MM.1S (cell line): ENCODE measurements around the gene DTL.

Source experiments
- DNase-seq: peaks from one replicate; pipeline ENCODE4 v3.0.0-alpha.2; 2015
- H2AFZ ChIP-seq: fragments of 300-600 bp; sonication (generic); 2 replicates; pipeline ENCODE4 v1.6.0; 2016; ENCODE audit warnings: antibody characterized with exemption, low read length
- H3F3A ChIP-seq: fragments of 300-600 bp; sonication (generic); 2 replicates; pipeline ENCODE4 v1.6.1; 2016; ENCODE audit warnings: mild to moderate bottlenecking, antibody characterized with exemption, low read length, moderate library complexity, mixed read lengths; ENCODE audit not compliant: insufficient read depth
- H3K27ac ChIP-seq: fragments of 300-600 bp; sonication (generic); 2 replicates; pipeline ENCODE4 v1.5.1; 2016; ENCODE audit warnings: mild to moderate bottlenecking, low read length
- H3K27me3 ChIP-seq: fragments of 300-600 bp; sonication (generic); replicated peaks from 2 replicates; pipeline ENCODE4 v1.6.0; 2016; ENCODE audit warnings: low read length; ENCODE audit not compliant: insufficient read depth
- H3K36me3 ChIP-seq: fragments of 300-600 bp; sonication (generic); replicated peaks from 2 replicates; pipeline ENCODE4 v1.6.1; 2016; ENCODE audit warnings: mild to moderate bottlenecking, low read length, mixed read lengths; ENCODE audit not compliant: insufficient read depth
- H3K4me1 ChIP-seq: fragments of 300-600 bp; sonication (generic); 2 replicates; pipeline ENCODE4 v1.6.1; 2016; ENCODE audit warnings: low read length, mixed read lengths
- H3K4me2 ChIP-seq: fragments of 300-600 bp; sonication (generic); 2 replicates; pipeline ENCODE4 v1.6.0; 2016; ENCODE audit warnings: low read depth, low read length
- H3K4me3 ChIP-seq: fragments of 300-600 bp; sonication (generic); 2 replicates; pipeline ENCODE4 v1.5.1; 2016; ENCODE audit warnings: low read length, mixed read lengths
- H3K79me2 ChIP-seq: fragments of 300-600 bp; sonication (generic); 2 replicates; pipeline ENCODE4 v1.6.1; 2016; ENCODE audit warnings: mixed run types, low read length, mixed read lengths
- H3K9ac ChIP-seq: fragments of 300-600 bp; sonication (generic); 2 replicates; pipeline ENCODE4 v1.6.1; 2016; ENCODE audit warnings: low read length, mixed read lengths
- H3K9me2 ChIP-seq: fragments of 300-600 bp; sonication (generic); replicated peaks from 2 replicates; pipeline ENCODE4 v1.6.1; 2016; ENCODE audit warnings: mild to moderate bottlenecking, low read length, mixed read lengths; ENCODE audit not compliant: insufficient read depth
- H3K9me3 ChIP-seq: fragments of 300-600 bp; sonication (generic); replicated peaks from 2 replicates; pipeline ENCODE4 v1.6.1; 2016; ENCODE audit warnings: mild to moderate bottlenecking, low read length, mixed read lengths; ENCODE audit not compliant: insufficient read depth
- H4K20me1 ChIP-seq: fragments of 300-600 bp; sonication (generic); 2 replicates; pipeline ENCODE4 v1.6.1; 2016; ENCODE audit warnings: mild to moderate bottlenecking, low read length, moderate library complexity, mixed read lengths; ENCODE audit not compliant: insufficient read depth
- EZH2 ChIP-seq: fragments of 300-600 bp; sonication (generic); optimal IDR thresholded peaks from 2 replicates; pipeline ENCODE3; 2017; ENCODE audit warnings: low read depth, mild to moderate bottlenecking, antibody characterized with exemption, low read length, mixed read lengths
- EZH2phosphoT487 ChIP-seq: fragments of 300-600 bp; sonication (generic); IDR thresholded peaks from 2 replicates; pipeline ENCODE4 v1.6.1; 2018; ENCODE audit warnings: antibody characterized with exemption, low read length
- TF ChIP-seq, protein P1 (sequence below): fragments of 300-600 bp; sonication (generic); IDR thresholded peaks from 2 replicates; pipeline ENCODE4 v1.5.1; 2016; ENCODE audit warnings: antibody characterized with exemption, low read length, mixed read lengths

DTL gene

DNA sequence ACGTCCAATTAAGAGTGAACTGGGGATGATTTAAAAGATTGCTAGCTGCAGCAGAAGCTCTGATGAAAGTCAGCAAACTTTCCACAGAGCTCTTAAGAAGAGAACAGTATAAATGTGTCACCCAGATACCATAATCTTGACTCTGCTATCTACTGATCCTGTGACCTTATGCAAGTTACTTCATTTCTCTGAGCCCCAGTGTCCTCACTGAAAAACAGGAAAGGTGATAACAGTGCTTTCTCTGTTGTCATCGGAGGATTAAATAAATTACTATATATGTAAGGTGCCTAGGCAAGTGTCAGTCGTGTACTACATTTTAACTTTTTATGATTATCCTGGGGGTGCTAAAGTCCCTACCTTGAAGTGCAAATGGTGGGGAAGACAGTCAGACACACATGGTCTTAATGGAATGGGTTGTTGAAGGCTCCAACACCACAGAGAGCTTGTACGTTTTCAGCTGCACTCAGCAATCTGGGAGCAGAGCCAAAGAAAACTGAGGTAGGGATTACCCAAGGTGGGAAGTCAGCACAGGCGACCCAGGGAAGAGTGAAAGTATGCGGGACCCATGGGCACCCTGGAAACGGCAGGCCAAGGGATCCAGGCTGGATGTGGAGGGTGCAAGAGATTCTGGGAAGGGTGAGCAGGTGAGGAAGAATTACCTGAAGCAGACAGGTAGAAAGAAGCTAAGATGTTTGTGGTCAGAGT is 82.8 kb downstream of the DTL start:
- Histone ChIP-seq H3K4me2 (no peak overlapping the region), H3K9ac (no peak overlapping the region), H3K9me2 (no peaks in the 10 kb centered on the region), H3K9me3 (no peaks in the 10 kb centered on the region), H3F3A (no peaks in the 10 kb centered on the region), H4K20me1 (no peaks in the 10 kb centered on the region), H3K4me3 (no peak overlapping the region), H2AFZ (no peak overlapping the region), H3K4me1 (peaks cover 15% of the 10 kb centered on the region), H3K36me3 (no peaks in the 10 kb centered on the region), H3K79me2 (no peaks in the 10 kb centered on the region), H3K27me3 (no peaks in the 10 kb centered on the region), H3K27ac (peak overlapping the region; percentile 32; the same call in 1 of the 2 replicates)
- TF ChIP-seq EZH2phosphoT487 (no peak), EZH2 (no peak)
- TF ChIP-seq, protein P1, sequence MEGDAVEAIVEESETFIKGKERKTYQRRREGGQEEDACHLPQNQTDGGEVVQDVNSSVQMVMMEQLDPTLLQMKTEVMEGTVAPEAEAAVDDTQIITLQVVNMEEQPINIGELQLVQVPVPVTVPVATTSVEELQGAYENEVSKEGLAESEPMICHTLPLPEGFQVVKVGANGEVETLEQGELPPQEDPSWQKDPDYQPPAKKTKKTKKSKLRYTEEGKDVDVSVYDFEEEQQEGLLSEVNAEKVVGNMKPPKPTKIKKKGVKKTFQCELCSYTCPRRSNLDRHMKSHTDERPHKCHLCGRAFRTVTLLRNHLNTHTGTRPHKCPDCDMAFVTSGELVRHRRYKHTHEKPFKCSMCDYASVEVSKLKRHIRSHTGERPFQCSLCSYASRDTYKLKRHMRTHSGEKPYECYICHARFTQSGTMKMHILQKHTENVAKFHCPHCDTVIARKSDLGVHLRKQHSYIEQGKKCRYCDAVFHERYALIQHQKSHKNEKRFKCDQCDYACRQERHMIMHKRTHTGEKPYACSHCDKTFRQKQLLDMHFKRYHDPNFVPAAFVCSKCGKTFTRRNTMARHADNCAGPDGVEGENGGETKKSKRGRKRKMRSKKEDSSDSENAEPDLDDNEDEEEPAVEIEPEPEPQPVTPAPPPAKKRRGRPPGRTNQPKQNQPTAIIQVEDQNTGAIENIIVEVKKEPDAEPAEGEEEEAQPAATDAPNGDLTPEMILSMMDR: no peak
- no peak for DNase-seq

DNA sequence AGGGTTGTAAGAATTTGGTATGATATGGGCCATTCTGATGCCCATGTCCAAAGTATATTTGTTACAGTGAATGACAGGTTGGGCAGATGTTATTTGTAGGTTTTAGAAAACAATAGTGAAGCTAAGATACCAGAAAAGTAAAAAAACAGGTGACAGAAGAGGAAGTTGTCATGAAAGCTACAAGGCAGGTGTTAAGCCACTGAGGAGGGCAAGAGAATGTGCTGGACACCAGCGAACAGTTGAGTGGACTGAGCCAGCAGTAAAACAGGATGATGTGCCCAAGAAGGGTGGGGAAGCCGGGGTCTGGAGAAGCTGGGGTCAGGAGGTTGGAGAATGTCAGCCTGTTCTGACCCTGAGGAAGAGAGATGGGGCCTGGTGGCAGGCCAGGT is 83.3 kb downstream of the DTL start:
- no peak overlapping the region for H2AFZ ChIP-seq

DNA sequence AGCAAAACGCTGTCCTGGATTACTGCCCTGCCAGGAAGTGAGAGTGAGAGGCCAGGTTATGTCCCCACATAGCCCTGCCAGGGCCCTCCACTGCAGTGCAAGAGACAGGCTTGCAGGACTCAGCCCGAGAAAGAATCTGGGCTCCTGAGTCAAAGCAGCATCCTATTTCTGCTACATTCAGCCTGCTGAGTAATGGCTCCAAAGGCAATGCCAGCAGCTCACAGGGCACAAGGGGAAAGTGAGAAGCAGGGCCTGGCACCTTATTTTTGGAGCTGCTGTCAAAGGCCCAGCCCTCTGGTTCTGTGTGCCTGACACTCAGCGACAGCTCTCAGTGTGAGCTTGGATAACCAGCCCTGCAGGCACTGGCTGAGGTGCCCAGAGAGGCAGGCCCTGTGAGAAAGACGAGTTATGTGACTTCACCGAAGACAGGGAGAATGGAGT is 83.9 kb downstream of the DTL start:
- no peak overlapping the region for H2AFZ ChIP-seq
- no peaks in the 10 kb centered on the region for H4K20me1 ChIP-seq
- no peaks in the 10 kb centered on the region for H3K9me3 ChIP-seq
- H3K79me2 ChIP-seq: no peaks in the 10 kb centered on the region
- no peak overlapping the region for H3K9ac ChIP-seq
- peak overlapping the region; percentile 32; the same call in 1 of the 2 replicates for H3K27ac ChIP-seq
- H3K4me2 ChIP-seq: no peak overlapping the region
- TF ChIP-seq EZH2 (no peak), EZH2phosphoT487 (no peak)
- TF ChIP-seq, protein P1: no peak
- DNase-seq: no peak
- H3F3A ChIP-seq: no peaks in the 10 kb centered on the region
- no peaks in the 10 kb centered on the region for H3K36me3 ChIP-seq
- no peaks in the 10 kb centered on the region for H3K9me2 ChIP-seq
- H3K4me3 ChIP-seq: no peak overlapping the region
- no peaks in the 10 kb centered on the region for H3K27me3 ChIP-seq
- peaks cover 15% of the 10 kb centered on the region for H3K4me1 ChIP-seq

More for the DNA sequence above, 83.3 kb downstream of the DTL start:
- H4K20me1 ChIP-seq: no peaks in the 10 kb centered on the region
- peak overlapping the region; percentile 32; the same call in 1 of the 2 replicates for H3K27ac ChIP-seq
- H3K79me2 ChIP-seq: no peaks in the 10 kb centered on the region
- H3K27me3 ChIP-seq: no peaks in the 10 kb centered on the region
- H3K4me2 ChIP-seq: no peak overlapping the region
- no peak overlapping the region for H3K4me3 ChIP-seq
- H3K9ac ChIP-seq: no peak overlapping the region
- no peaks in the 10 kb centered on the region for H3K9me2 ChIP-seq
- no peaks in the 10 kb centered on the region for H3K36me3 ChIP-seq
- no peak for DNase-seq
- peaks cover 15% of the 10 kb centered on the region for H3K4me1 ChIP-seq
- no peaks in the 10 kb centered on the region for H3K9me3 ChIP-seq
- no peaks in the 10 kb centered on the region for H3F3A ChIP-seq
- no peak for TF ChIP-seq EZH2phosphoT487
- TF ChIP-seq EZH2: no peak
- TF ChIP-seq, protein P1: no peak
